GM18526 (cell line): ENCODE results near the gene ZNF521.

Source experiments
- POLR2A ChIP-seq: IDR thresholded peaks from 3 replicates; pipeline ENCODE4 v1.6.1; 2011; ENCODE audit not compliant: insufficient read length; ENCODE audit errors: extremely low read depth

ZNF521 gene

GRCh38 chr18:25346561-25346960 lies 5.4 kb downstream of the ZNF521 start:
- TF ChIP-seq POLR2A = no peak

DNA sequence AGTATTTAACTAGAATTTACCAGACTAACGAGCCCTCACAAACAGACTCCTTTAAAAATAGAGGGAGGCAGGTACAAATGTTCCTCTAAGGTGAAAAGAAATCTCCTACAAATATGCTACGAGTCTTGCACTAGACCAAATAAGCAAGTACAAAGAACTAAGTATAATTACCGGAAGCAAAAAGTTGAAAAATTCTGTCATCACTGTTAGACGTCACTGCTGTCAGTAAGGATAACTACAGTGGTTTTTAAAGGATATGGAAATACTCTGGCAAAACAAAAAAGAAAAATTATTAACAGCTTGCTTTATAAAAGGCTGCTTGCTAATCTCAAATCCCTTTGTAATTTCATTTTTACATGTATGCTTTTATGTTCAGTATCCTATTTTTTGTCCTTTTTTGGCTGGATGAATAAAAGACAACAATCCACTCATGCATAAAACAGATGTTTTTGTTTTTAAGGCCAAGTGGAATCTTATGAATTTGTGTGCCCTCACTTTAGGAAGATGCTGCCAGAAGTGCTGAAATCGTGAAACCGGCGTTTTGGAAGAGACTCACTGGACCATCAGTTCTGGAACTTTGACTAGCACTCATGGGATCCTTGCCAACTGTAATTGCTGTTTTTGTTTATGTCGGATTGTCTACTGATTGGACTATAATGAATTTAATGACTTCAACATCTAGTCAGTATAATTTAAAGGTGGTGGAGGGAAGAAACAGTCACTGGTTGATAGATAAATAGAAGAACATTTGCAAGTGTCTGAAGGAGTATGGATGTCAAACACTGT lies 6.7 kb downstream of the ZNF521 start:
- TF ChIP-seq POLR2A = no peak

DNA sequence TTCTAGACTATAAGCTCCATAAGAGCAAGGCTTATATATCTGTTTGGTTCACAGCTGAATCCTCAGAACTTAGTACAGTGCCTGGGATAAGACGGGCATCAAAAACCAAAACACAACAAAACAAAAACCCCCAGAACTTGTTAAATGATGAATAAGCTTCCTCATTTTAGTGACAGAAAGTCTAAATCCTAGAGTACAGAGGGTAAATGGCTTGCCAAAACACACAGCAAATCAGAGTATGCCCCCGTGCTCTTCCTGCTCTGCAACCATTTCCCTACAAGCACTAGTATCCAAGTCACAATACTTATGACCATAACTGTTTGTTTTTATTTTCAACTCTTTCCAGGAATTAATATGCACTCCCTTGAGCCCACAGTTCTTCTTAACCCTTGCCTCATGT lies 10.1 kb downstream of the ZNF521 start:
- TF ChIP-seq POLR2A = no peak

GRCh38 chr18:25340762-25341161 lies 11.2 kb downstream of the ZNF521 start:
- no peak for TF ChIP-seq POLR2A

GRCh38 chr18:25335676-25336075 lies 16.3 kb downstream of the ZNF521 start:
- no peak for TF ChIP-seq POLR2A

DNA sequence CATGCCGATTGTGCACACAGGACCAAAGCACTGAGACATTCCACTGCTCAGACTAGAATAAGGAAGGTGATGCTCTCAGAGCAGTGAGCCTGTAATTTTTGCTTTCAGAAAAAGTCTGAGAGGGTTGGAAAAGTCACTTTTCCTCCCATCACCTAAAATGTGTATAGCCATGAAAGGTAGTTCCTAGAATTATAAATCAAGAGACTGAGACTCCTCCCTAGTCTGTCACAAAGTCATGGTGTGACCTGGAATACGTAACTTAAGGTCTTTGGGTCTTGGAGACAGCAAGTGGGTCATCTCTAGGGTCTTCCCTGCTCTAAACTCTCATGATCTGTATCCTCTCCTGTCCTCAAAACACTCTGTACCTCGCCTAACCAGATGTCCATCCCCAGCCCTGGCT lies 16.9 kb downstream of the ZNF521 start:
- no peak for TF ChIP-seq POLR2A

- no peak for TF ChIP-seq POLR2A
Observed at GRCh38 chr18:25334588-25334987, 17.4 kb downstream of the ZNF521 start.

GRCh38 chr18:25332002-25332401 lies 20.0 kb downstream of the ZNF521 start:
- TF ChIP-seq POLR2A = no peak

- no peak for TF ChIP-seq POLR2A
Observed at GRCh38 chr18:25329783-25330182, 22.2 kb downstream of the ZNF521 start.

- TF ChIP-seq POLR2A = no peak
Observed at GRCh38 chr18:25327584-25327983, 24.4 kb downstream of the ZNF521 start.

DNA sequence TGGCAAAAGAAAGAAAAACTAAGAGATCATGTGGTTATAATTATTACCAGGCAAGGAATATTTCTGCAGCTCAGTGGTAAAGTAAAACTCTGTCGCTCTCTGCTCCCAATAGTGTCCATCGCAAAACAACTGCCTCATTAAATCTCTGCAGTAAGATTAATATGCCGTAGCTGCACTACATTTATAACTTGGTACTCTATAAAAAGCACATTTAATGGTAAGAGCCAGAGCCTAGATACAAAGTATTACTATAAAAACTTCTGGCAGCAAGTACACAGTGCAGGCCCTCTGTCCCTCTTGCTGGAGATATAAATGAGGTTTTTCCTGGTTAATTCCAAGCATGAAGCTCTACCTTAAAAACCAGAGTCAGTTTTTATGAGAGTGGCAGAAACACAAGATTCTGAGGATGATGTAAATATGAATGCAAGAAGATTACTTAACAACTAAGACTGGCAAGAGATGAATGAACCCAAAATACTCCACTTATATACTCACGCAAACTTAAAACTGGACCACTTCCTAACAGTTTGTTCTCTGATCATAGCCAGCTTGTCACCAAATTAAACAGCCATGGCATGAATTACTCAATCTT lies 25.5 kb downstream of the ZNF521 start:
- TF ChIP-seq POLR2A = no peak

GRCh38 chr18:25322806-25323205 lies 29.2 kb downstream of the ZNF521 start:
- TF ChIP-seq POLR2A = no peak

GRCh38 chr18:25316381-25317018 lies 35.5 kb downstream of the ZNF521 start:
- TF ChIP-seq POLR2A = no peak

DNA sequence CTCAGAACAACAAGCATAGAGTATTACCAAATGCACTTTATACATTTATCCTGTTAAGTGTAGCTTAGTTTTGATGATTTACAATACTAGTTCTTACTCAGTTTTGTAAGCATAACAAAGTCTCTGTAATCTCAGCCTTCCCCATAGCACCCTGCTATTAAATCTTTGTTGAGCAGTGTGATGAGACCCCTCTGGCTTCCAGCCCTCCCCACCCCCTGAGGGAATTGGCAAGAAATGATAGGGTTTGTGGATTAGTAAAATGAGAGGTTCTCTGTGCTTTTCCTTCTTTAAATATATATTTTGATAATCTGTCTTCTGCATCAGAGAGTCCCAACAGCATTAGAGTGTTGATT lies 37.2 kb downstream of the ZNF521 start:
- TF ChIP-seq POLR2A = no peak

DNA sequence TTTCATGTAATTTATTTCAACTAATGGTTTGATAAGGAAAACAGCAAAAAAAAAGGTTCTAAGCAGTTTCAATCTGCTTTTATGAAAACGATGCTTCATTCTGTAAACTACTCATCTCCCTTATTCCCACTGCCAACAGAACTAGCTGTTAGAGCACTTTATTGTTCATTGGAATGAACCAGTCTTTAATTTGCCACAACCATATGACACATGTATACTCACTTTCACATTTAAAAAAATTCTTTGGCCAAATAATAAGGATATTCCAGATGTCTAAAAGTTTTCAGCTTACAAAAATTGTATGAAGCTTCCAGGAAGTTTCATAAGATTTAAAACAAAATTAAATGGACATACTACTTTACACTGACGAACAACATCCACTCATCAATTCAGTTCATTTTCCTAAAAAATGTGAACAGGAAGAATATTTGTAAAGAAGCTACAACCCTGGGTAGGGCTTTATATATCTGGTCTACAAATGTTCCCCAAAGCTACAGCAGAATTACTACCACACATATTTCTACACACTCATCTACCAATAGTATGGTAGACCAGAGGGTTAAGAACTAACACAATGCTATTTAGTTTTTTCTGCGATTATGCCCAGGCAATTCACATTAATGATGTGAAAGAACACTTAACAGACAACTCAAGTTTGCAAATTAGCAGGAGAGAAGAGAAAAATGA lies 37.7 kb downstream of the ZNF521 start:
- TF ChIP-seq POLR2A = no peak

DNA sequence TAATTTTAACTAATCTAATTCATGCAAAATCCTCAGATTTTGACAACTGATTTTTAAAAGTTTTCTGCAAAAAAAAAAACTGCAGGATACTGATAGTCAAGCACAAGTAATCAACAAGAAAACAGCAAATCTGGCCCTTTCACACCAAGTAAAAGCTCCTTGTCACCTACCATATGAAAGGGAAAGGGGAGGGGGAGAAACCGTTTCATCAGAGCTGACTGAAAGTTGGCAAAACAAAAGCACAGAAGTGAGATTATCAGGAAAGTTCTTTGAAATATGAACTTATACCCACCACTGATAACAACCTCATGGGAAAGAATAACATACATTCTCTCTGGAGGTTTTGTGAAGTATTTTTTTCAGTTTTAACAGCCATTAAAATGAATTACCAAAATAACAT lies 38.7 kb downstream of the ZNF521 start:
- no peak for TF ChIP-seq POLR2A

- no peak for TF ChIP-seq POLR2A
Observed at GRCh38 chr18:25310045-25310444, 41.9 kb downstream of the ZNF521 start.

DNA sequence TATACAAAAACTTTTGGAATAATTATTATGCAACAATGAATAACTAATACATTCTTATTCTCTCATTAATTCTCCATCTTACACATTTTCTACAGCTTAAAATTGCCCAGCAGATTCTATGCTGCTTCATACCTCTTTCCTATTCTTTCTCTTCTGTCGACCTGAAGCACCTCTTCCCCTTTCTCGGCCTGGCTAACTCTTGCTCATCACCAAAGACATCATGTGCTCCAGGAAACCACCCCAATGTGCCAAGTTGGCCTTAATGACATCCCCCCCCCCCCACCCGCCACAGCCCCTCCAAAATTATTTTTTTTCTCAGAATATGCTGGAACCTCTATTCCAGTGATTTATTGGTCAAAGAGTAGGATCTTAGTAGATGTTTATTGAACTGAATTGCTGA lies 43.6 kb downstream of the ZNF521 start:
- no peak for TF ChIP-seq POLR2A
